BJ (cell line): ENCODE data around the gene ARHGEF4. TPM values are rescaled to one million over a fixed set of nuclear protein-coding genes. Genes with fewer than 3 reads are reported as not detected.

Experiments
- CTCF ChIA-PET: fragments of 350-600 bp; formaldehyde crosslinking; extraction: SDS; loops from one replicate; lab custom pipeline; 2021; ENCODE audit warnings: antibody characterized with exemption, inconsistent platforms; lab: Yijun Ruan, JAX
- POLR2A ChIA-PET: fragments of 300-600 bp; sonication (Branson Sonifier 250); formaldehyde crosslinking; extraction: SDS; loops from one replicate; lab custom pipeline; 2021; ENCODE audit warnings: antibody characterized with exemption; lab: Charles Lee
- DNase-seq: peaks from one replicate; pipeline ENCODE4 v3.0.0-alpha.2; 2011; ENCODE audit warnings: low read depth
- H3K27me3 ChIP-seq: 2 replicates; pipeline ENCODE4 v1.6.0; 2011; ENCODE audit warnings: low read length; ENCODE audit not compliant: control insufficient read depth, insufficient read depth
- H3K36me3 ChIP-seq: 2 replicates; pipeline ENCODE4 v1.5.1; 2011; ENCODE audit warnings: low read length; ENCODE audit not compliant: control insufficient read depth, insufficient read depth
- H3K4me3 ChIP-seq: 2 replicates; pipeline ENCODE4 v1.5.1; 2011; ENCODE audit warnings: low read depth, mild to moderate bottlenecking, control low read depth, low read length
- polyA plus RNA-seq: library from polyadenylated mRNA; depleted of rRNA; stranded (reverse); fragments of >200 nt; gene quantifications from 2 replicates; pipeline ENCODE4 v1.2.3, GENCODE V29; 2011
- TF ChIP-seq, protein P1 (sequence below): IDR thresholded peaks from 2 replicates; pipeline ENCODE4 v1.5.1; 2011; ENCODE audit warnings: low read depth, mild to moderate bottlenecking, control low read depth, inconsistent platforms, low read length, moderate library complexity; ENCODE audit not compliant: insufficient read depth

ARHGEF4 gene
- polyA plus RNA-seq, 1 experiment, result 15.1 TPM

- POLR2A ChIA-PET, result no interaction called here
- CTCF ChIA-PET, result no interaction called here
- H3K36me3 ChIP-seq, result peaks cover 8% of the 10 kb centered on the region
- no peak overlapping the region for H3K4me3 ChIP-seq
- no peak for DNase-seq
- TF ChIP-seq, protein P1, sequence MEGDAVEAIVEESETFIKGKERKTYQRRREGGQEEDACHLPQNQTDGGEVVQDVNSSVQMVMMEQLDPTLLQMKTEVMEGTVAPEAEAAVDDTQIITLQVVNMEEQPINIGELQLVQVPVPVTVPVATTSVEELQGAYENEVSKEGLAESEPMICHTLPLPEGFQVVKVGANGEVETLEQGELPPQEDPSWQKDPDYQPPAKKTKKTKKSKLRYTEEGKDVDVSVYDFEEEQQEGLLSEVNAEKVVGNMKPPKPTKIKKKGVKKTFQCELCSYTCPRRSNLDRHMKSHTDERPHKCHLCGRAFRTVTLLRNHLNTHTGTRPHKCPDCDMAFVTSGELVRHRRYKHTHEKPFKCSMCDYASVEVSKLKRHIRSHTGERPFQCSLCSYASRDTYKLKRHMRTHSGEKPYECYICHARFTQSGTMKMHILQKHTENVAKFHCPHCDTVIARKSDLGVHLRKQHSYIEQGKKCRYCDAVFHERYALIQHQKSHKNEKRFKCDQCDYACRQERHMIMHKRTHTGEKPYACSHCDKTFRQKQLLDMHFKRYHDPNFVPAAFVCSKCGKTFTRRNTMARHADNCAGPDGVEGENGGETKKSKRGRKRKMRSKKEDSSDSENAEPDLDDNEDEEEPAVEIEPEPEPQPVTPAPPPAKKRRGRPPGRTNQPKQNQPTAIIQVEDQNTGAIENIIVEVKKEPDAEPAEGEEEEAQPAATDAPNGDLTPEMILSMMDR, result no peak
- no peaks in the 10 kb centered on the region for H3K27me3 ChIP-seq
Observed at GRCh38 chr2:131039535-131039907, 202.8 kb downstream of the ARHGEF4 start.

- no peaks in the 10 kb centered on the region for H3K27me3 ChIP-seq
- POLR2A ChIA-PET, result no interaction called here
- CTCF ChIA-PET, result no interaction called here
- DNase-seq, result no peak
- TF ChIP-seq, protein P1, result no peak
- no peak overlapping the region for H3K4me3 ChIP-seq
- peaks cover 8% of the 10 kb centered on the region for H3K36me3 ChIP-seq
Observed at GRCh38 chr2:131039908-131040660, 203.4 kb downstream of the ARHGEF4 start.

GRCh38 chr2:131040661-131041401, 204.1 kb downstream of the ARHGEF4 start:
- CTCF ChIA-PET, result interaction anchor here (1.4 kb wide), 1 partner anchor 243 kb away, joined by 3 read pairs; no protein-coding TSS in a partner anchor
- TF ChIP-seq, protein P1, result 0 out of 2 replicates have a peak, but pooled peaks have one; percentile 5
- no peak for DNase-seq
- Histone ChIP-seq H3K4me3 (no peak overlapping the region), H3K27me3 (no peaks in the 10 kb centered on the region), H3K36me3 (peaks cover 10% of the 10 kb centered on the region)
- POLR2A ChIA-PET, result no interaction called here

GRCh38 chr2:131041402-131042147, 204.9 kb downstream of the ARHGEF4 start:
- ChIA-PET CTCF (interaction anchor here (1.4 kb wide), 1 partner anchor 244 kb away, joined by 3 read pairs; no protein-coding TSS in a partner anchor), POLR2A (no interaction called here)
- Histone ChIP-seq H3K4me3 (no peak overlapping the region), H3K27me3 (no peaks in the 10 kb centered on the region), H3K36me3 (peaks cover 13% of the 10 kb centered on the region)
- TF ChIP-seq, protein P1, result no peak
- no peak for DNase-seq
